HepG2 (cell line): ENCODE results near the gene PPM1F. TPM values are rescaled to one million over a fixed set of nuclear protein-coding genes. Genes with fewer than 3 reads are reported as not detected.

ENCODE experiments used
- ATAC-seq: fragments of 200-7000 bp; cut with Tn5 transposase; 3 replicates; pipeline ENCODE4 v1.9.1; 2020; ENCODE audit warnings: mild to moderate bottlenecking, moderate library complexity
- BruUV-seq: library from RNA; stranded (reverse); fragments of 400-500 nt; replicated peaks from 2 replicates; lab custom pipeline; 2021; lab: Mats Ljungman, UMichigan
- CTCF ChIA-PET: fragments of 300-600 bp; formaldehyde crosslinking; extraction: SDS; loops from one replicate; lab custom pipeline; 2021; ENCODE audit warnings: low total read pairs, inconsistent platforms, low intra/inter-chr PET ratio; lab: Yijun Ruan, JAX
- POLR2A ChIA-PET: fragments of 350-600 bp; sonication (Branson Sonifier 250); formaldehyde crosslinking; loops from one replicate; lab custom pipeline; 2020; ENCODE audit warnings: antibody characterized with exemption, inconsistent platforms; lab: Yijun Ruan, JAX
- DNase-seq: peaks from one replicate; pipeline ENCODE4 v3.0.0-alpha.2; 2015; ENCODE audit warnings: low spot score
- FAIRE-seq: peaks from 3 replicates; lab custom pipeline; 2011; peaks lifted over from hg19 to GRCh38; lab: Jason Lieb, UNC
- H2AFZ ChIP-seq: one replicate; pipeline ENCODE4 v1.6.1; 2011; ENCODE audit warnings: low read length, inconsistent platforms
- H3K27ac ChIP-seq: fragments of 300-600 bp; 3 replicates; pipeline ENCODE4 v1.8.0; 2011; ENCODE audit warnings: mixed run types, mild to moderate bottlenecking, mixed read lengths, low read length, inconsistent platforms; ENCODE audit not compliant: insufficient read depth; ENCODE audit errors: extremely low read length
- H3K27me3 ChIP-seq, 2 experiments: fragments of 200-600 bp in 1 of 2; 2 replicates in 1 of 2; 3 replicates in 1 of 2; pipeline versions ENCODE4 v1.6.0 to v1.8.0; 2011; ENCODE audit warnings: low read length in 2 of 2, mild to moderate bottlenecking in 2 of 2, moderate library complexity in 2 of 2, inconsistent platforms in 1 of 2; ENCODE audit not compliant: insufficient read depth in 2 of 2, control insufficient read depth in 1 of 2
- H3K36me3 ChIP-seq, 2 experiments: fragments of 200-600 bp in 1 of 2; replicated peaks in 1 of 2; 2 replicates in 1 of 2; 3 replicates in 1 of 2; pipeline versions ENCODE4 v1.5.1 to v1.8.0; 2011; ENCODE audit warnings: low read length in 2 of 2, inconsistent platforms in 1 of 2; ENCODE audit not compliant: insufficient read depth in 2 of 2, control insufficient read depth in 1 of 2
- H3K4me1 ChIP-seq: 2 replicates; pipeline ENCODE4 v1.5.1; 2012; ENCODE audit warnings: low read length, inconsistent platforms; ENCODE audit not compliant: insufficient read depth
- H3K4me2 ChIP-seq: 2 replicates; pipeline ENCODE4 v1.6.0; 2011; ENCODE audit warnings: low read depth, low read length, inconsistent platforms
- H3K4me3 ChIP-seq, 3 experiments: fragments of 200-600 bp in 1 of 3; sonication (generic), shearing (Covaris generic) in 1 of 3; replicated peaks in 1 of 3; 2 replicates each; pipeline ENCODE4 v1.5.1; 2011 to 2016; ENCODE audit warnings: low read length in 3 of 3, inconsistent platforms in 2 of 3, low read depth in 2 of 3, mild to moderate bottlenecking in 2 of 3, control low read depth in 1 of 3, mixed read lengths in 1 of 3; ENCODE audit not compliant: insufficient read depth in 1 of 3
- H3K79me2 ChIP-seq: one replicate; pipeline ENCODE4 v1.6.1; 2011; ENCODE audit warnings: low read length, inconsistent platforms; ENCODE audit not compliant: insufficient read depth
- H3K9ac ChIP-seq: 2 replicates; pipeline ENCODE4 v1.6.0; 2011; ENCODE audit warnings: mild to moderate bottlenecking, low read depth, low read length, inconsistent platforms; ENCODE audit not compliant: insufficient read depth
- H3K9me3 ChIP-seq: 2 replicates; pipeline ENCODE4 v1.5.1; 2012; ENCODE audit warnings: mild to moderate bottlenecking, low read length
- H4K20me1 ChIP-seq: 2 replicates; pipeline ENCODE4 v1.6.0; 2011; ENCODE audit warnings: inconsistent platforms, mild to moderate bottlenecking, low read length, moderate library complexity; ENCODE audit not compliant: insufficient read depth
- AGO2 ChIP-seq: fragments of 200-400 bp; formaldehyde crosslinking; optimal IDR thresholded peaks from 2 replicates; pipeline ENCODE3; 2017; ENCODE audit warnings: mild to moderate bottlenecking, low read depth, low read length, moderate library complexity
- ATF7 ChIP-seq, 2 experiments: fragments of 450-650 bp in 1 of 2; sonication (generic) in 1 of 2; formaldehyde crosslinking in 1 of 2; IDR thresholded peaks; 2 replicates each; pipeline versions ENCODE4 v1.4.0 to v1.6.1; 2016 to 2020; ENCODE audit warnings: antibody characterized with exemption in 1 of 2, mild to moderate bottlenecking in 1 of 2, missing genetic modification reagents in 1 of 2
- RBFOX2 ChIP-seq: fragments of 200-400 bp; formaldehyde crosslinking; IDR thresholded peaks from 2 replicates; pipeline ENCODE4 v1.6.1; 2017; ENCODE audit warnings: low read depth, mild to moderate bottlenecking, low read length
- ZBTB7A ChIP-seq: sonication (generic); formaldehyde crosslinking; IDR thresholded peaks from 2 replicates; pipeline ENCODE4 v1.8.0; 2022; ENCODE audit warnings: mild to moderate bottlenecking, missing genetic modification reagents
- ZHX1 ChIP-seq: sonication (generic); formaldehyde crosslinking; IDR thresholded peaks from 2 replicates; pipeline ENCODE4 v1.8.1; 2022; ENCODE audit warnings: low read depth, mild to moderate bottlenecking, missing genetic modification reagents
- ZMAT5 ChIP-seq: sonication (generic); formaldehyde crosslinking; IDR thresholded peaks from 2 replicates; pipeline ENCODE4 v1.5.0; 2020; ENCODE audit warnings: mild to moderate bottlenecking, low read depth, missing genetic modification reagents, borderline replicate concordance
- ZNF296 ChIP-seq: sonication (generic); formaldehyde crosslinking; conservative IDR thresholded peaks from 2 replicates; pipeline ENCODE4 v1.5.0; 2020; ENCODE audit warnings: mild to moderate bottlenecking, missing genetic modification reagents
- WGBS: methylation state at CpG from one replicate; pipeline ENCODE4 v1.1.6; 2017; ENCODE audit warnings: low lambda C conversion rate; 5-methylcytosine and 5-hydroxymethylcytosine counted together
- in situ Hi-C: cut with HindIII; loops from 2 replicates; pipeline ENCODE4 v1.10.0; 2017; ENCODE audit warnings: low pct_unique_long_range_greater_than_20kb; ENCODE audit not compliant: extremely low pct_ligation_motif_present
- intact Hi-C: fragments of 100-400 bp; cut with micrococcal nuclease; formaldehyde crosslinking; loops from one replicate; pipeline ENCODE4 v1.10.0; 2022; ENCODE audit not compliant: unreplicated experiment
- polyA plus RNA-seq, 8 experiments: library from polyadenylated mRNA; depleted of rRNA in 3 of 8; stranded (reverse) in 7 of 8; unstranded in 1 of 8; fragments of >200 nt; fragmentation: Illumina TruSeq in 4 of 8; extraction: Trizol in 4 of 8; gene quantifications; 2 replicates each; pipeline versions ENCODE4 v1.2.1 to v1.2.3, GENCODE V29; 2011 to 2016; ENCODE audit warnings: low read depth in 4 of 8, missing spikeins in 1 of 8, mixed read lengths in 1 of 8; ENCODE audit not compliant: insufficient read depth in 1 of 8
- total RNA-seq, 5 experiments: library from RNA; depleted of rRNA; stranded (reverse); fragments of >200 nt; fragmentation: Illumina TruSeq; extraction: Trizol; gene quantifications; 2 replicates each; pipeline ENCODE4 v1.2.3, GENCODE V29; 2016; ENCODE audit warnings: low read depth in 1 of 5

The PPM1F gene
- total and polyA plus RNA-seq, 2 of the 13 experiments (the other 11 are each of a cell fraction or from before 2014, with no cell fraction given) = 11.0 to 19.6 TPM

GRCh38 chr22:21961886-21962654 is 9.4 kb upstream of the PPM1F start:
- Histone ChIP-seq H3K36me3 (peaks cover 21 to 57% of the 10 kb centered on the region in 2 experiments), H3K4me2 (no peak overlapping the region), H3K27me3 (no peaks in the 10 kb centered on the region), H3K4me1 (no peaks in the 10 kb centered on the region), H3K79me2 (no peaks in the 10 kb centered on the region), H3K27ac (no peak overlapping the region), H4K20me1 (no peaks in the 10 kb centered on the region), H2AFZ (no peak overlapping the region), H3K9ac (no peak overlapping the region), H3K9me3 (no peaks in the 10 kb centered on the region), H3K4me3 (no peak overlapping the region)
- no peak for FAIRE-seq
- DNase-seq = no peak
- in situ Hi-C loops = no loop called here
- ATAC-seq = no peak
- intact Hi-C loops = no loop called here
- TF ChIP-seq RBFOX2 (0 out of 2 replicates have a peak, but pooled peaks have one; percentile 32), ZNF296 (no peak), ZHX1 (CRISPR knock-in tag) (no peak), ATF7 (IDR thresholded peaks at IDR 0.05) (no peak), ATF7 (CRISPR knock-in tag; IDR thresholded peaks at IDR 0.05) (no peak), ZMAT5 (CRISPR knock-in tag) (no peak), ZBTB7A (CRISPR knock-in tag) (no peak), AGO2 (peak; percentile 39)
- no TSS peak for BruUV-seq
- 100% methylated on average over 15 of the region's 23 CpGs for WGBS
- ChIA-PET POLR2A (no interaction called here), CTCF (no interaction called here)
